ENCODE results near the gene NTN1.
"Not testable (repeated sequence)": the region's sequence is repeated elsewhere in the genome, so short reads cannot be mapped to it uniquely, and the experiment has no call there.

Gene NTN1

DNA sequence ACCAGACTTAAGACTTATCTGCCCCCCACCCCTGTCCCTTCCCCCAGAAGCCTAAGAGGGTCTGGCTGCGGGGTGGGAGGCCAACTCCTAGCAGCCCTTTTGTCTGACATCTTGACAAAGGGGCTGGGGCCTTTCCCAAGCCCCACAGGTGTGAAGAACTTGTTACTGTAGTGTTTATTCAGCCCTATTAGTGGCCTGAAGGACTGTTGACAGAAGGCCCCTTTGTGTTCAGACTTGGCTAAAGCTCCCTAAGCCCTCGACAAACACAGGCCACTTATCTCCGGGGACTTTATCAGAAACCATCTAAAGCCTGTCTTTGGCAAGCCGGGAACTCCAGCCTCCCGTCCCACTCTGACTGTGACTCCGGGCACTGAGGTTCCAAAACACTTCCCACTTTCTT is 129.8 kb downstream of the NTN1 start:
- TF ChIP-seq, protein P1, sequence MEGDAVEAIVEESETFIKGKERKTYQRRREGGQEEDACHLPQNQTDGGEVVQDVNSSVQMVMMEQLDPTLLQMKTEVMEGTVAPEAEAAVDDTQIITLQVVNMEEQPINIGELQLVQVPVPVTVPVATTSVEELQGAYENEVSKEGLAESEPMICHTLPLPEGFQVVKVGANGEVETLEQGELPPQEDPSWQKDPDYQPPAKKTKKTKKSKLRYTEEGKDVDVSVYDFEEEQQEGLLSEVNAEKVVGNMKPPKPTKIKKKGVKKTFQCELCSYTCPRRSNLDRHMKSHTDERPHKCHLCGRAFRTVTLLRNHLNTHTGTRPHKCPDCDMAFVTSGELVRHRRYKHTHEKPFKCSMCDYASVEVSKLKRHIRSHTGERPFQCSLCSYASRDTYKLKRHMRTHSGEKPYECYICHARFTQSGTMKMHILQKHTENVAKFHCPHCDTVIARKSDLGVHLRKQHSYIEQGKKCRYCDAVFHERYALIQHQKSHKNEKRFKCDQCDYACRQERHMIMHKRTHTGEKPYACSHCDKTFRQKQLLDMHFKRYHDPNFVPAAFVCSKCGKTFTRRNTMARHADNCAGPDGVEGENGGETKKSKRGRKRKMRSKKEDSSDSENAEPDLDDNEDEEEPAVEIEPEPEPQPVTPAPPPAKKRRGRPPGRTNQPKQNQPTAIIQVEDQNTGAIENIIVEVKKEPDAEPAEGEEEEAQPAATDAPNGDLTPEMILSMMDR (IDR thresholded peaks at IDR 0.05; ENCODE audit: low read length, missing control alignments) = no peak

DNA sequence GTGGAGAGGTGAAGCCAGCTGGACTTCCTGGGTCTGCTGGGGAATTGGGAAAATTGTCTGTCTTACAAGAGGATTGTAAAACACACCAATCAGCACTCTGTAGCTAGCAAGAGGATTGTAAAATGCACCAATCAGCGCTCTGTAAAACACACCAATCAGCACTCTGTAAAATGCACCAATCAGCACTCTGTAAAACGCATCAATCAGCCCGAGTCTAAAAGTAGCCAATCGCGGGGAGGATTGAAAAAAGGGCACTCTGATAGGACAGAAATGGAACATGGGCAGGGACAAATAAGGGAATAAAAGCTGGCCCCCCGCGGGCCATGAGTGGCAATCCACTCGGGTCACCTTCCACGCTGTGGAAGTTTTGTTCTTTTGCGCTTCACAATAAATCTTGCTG is 130.4 kb downstream of the NTN1 start:
- not testable (repeated sequence) for H3K4me3 ChIP-seq (replicated peaks; ENCODE audit: low read depth, low read length); DNase-seq (ENCODE audit: low read depth)

More for the DNA sequence above, 129.8 kb downstream of the NTN1 start:
- DNase-seq (ENCODE audit: low read depth) = no peak
- no peak overlapping the region for H3K4me3 ChIP-seq (replicated peaks; ENCODE audit: low read depth, low read length)

DNA sequence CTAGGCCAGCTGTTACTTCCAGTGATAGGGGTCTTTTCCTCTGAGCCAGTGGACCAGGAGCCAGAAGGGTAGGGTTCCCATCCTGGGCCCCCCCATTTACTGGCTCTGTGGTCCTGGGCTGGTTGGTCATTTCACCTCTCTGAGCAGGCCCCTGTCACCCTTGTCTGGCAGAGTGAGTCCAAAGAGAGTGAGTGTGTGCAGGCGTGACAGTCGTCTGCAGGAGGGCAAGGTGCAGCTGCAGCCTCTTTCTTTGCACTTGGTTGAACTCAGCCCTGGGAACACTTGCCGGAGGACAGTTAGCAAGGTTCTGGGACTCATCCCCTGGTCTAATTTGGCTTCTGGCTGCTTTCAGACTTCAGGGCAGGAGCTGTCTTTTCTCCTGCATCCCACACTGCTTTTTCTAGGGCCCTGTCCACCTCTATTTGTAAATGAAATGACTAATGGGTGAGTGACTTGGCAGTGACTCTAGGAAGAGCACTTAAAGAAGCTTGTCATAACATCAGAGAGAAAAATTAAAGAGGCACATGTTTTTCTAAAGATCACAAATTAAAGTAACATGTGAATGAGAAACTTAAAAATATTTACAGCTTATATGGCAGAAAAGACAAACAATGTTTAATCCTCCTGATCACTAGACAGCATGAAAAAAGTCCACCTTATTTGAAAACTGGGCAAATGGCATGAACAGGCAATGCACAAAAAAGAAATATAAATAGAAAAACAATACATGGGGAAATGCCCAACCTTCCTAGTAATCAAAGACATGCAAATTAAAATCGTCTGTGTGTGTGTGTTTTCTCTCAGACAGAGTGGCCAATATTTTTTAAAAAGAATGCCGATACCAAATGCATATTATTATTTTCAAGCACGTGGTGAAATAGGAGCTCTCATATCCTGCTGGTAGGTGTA is 137.5 kb downstream of the NTN1 start:
- no peak for DNase-seq (ENCODE audit: low read depth)

DNA sequence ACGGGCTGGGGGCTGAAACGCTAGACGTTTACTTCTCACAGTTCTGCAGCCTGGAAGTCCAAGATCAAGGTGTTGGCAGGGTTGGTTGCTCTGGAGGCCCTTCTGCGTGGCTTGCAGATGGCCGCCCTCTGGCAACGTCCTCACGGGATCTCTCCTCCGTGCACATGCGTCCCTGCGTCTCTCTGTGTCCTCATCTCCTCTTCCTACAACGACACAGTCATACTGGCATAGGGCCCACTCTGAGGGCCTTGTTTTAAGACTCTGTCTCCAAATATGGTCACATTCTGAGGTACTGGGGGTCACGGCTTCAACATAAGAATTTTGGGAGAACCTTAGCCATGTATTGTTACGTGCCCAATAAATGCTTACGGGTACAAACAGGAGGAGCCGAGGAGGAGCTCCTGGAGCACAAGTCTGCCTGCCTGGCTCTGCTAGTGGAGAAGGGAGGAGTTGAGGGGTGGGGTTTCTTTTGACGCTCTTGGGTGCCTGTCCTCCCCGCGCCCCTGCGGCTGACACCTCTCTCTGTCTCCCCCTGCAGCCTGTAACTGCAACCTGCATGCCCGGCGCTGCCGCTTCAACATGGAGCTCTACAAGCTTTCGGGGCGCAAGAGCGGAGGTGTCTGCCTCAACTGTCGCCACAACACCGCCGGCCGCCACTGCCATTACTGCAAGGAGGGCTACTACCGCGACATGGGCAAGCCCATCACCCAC is 141.1 kb downstream of the NTN1 start:
- TF ChIP-seq, protein P1 (IDR thresholded peaks at IDR 0.05; ENCODE audit: low read length, missing control alignments) = no peak
- no peak for DNase-seq (ENCODE audit: low read depth)
- no peak overlapping the region for H3K4me3 ChIP-seq (replicated peaks; ENCODE audit: low read depth, low read length)

More for the DNA sequence above, 137.5 kb downstream of the NTN1 start:
- TF ChIP-seq, protein P1 (IDR thresholded peaks at IDR 0.05; ENCODE audit: low read length, missing control alignments) = no peak
- no peak overlapping the region for H3K4me3 ChIP-seq (replicated peaks; ENCODE audit: low read depth, low read length)

DNA sequence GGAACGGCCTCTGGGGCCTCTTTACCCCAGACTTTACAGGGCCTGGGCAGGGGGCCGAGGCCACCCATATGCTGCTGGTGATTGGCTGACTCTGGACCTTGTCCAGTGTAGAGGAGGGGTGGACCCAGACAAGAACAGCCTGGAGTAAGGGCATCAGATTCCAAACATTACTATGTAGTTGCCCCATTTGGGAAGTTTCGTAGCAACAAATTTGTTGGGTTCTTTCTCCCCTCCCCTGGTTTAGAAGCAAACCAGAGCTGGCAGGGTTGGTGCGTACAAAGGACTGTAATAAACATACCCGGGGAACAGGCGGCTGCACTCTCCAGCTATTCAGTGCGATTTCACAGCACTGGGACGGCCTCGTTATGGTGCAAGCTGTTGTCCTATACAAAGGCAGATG is 145.5 kb downstream of the NTN1 start:
- H3K4me3 ChIP-seq (replicated peaks; ENCODE audit: low read depth, low read length) = no peak overlapping the region
- no peak for DNase-seq (ENCODE audit: low read depth)
- TF ChIP-seq, protein P1 (IDR thresholded peaks at IDR 0.05; ENCODE audit: low read length, missing control alignments) = no peak

DNA sequence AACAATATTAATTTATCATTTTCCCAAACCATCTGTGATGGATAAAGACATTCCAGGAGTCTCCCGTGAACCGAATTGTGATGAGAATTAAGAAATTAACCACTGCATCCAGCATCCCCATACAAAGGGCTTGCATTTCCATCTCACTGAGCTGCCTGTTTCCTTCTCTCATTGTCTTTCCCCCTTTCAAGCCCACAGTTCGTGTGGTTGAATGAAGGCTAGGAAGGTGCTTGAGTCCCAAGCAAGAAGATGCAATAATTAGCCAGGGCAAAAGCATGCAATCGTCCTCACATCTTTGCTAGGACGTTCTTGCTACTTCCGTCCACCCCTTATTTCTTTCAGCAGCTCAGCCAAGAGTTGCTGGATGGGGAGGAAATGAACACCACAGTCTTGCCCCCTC is 146.1 kb downstream of the NTN1 start:
- H3K4me3 ChIP-seq (replicated peaks; ENCODE audit: low read depth, low read length) = no peak overlapping the region
- TF ChIP-seq, protein P1 (IDR thresholded peaks at IDR 0.05; ENCODE audit: low read length, missing control alignments) = no peak
- DNase-seq (ENCODE audit: low read depth) = no peak

DNA sequence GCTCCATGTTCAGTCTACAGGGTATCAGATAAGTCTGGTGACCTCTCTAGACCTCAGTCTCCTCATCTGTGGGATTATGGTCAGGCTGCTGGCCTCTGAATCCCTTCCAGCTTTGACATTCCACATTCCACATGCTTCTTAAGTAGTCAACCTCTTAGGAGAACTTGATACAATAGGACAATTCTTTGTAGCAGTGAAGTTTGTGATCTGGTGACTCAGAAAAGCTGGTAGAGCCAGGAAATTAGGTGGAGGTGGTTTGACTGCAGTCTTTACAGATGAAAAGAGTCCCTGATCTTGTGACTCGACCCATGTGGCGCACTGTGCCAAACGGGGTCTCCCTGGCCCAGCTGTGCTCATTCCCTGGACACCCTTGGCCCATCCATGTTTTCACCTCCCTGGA is 147.8 kb downstream of the NTN1 start:
- H3K4me3 ChIP-seq (replicated peaks; ENCODE audit: low read depth, low read length) = no peak overlapping the region
- TF ChIP-seq, protein P1 (IDR thresholded peaks at IDR 0.05; ENCODE audit: low read length, missing control alignments) = no peak
- DNase-seq (ENCODE audit: low read depth) = no peak

Data from fibroblast of pulmonary artery (primary cell).